HCT116 (cell line): ENCODE measurements around the gene SLAMF7. TPM values are rescaled to one million over a fixed set of nuclear protein-coding genes. Genes with fewer than 3 reads are reported as not detected.

Experiments
- ATAC-seq: fragments of 200-7000 bp; cut with Tn5 transposase; 2 replicates; pipeline ENCODE4 v1.9.1; 2020; ENCODE audit warnings: mild to moderate bottlenecking, moderate library complexity
- BruUV-seq: library from RNA; stranded (reverse); fragments of 400-500 nt; replicated peaks from 2 replicates; lab custom pipeline; 2021; lab: Mats Ljungman, UMichigan
- CTCF ChIA-PET: fragments of 300-600 bp; sonication (Branson Sonifier 250); formaldehyde crosslinking; loops from one replicate; lab custom pipeline; 2021; ENCODE audit warnings: antibody characterized with exemption; lab: Charles Lee
- POLR2A ChIA-PET: fragments of 300-600, 350-600 bp; sonication (Branson Sonifier 250); formaldehyde crosslinking; loops from one replicate; lab custom pipeline; 2021; ENCODE audit warnings: antibody characterized with exemption; lab: Charles Lee
- RAD21 ChIA-PET, 2 experiments: fragments of 300-600 bp; sonication (Branson Sonifier 250); formaldehyde crosslinking; loops; one replicate each; lab custom pipeline; 2023; ENCODE audit warnings: low total read pairs in 2 of 2; ENCODE audit not compliant: uncharacterized antibody in 2 of 2, unreplicated experiment in 2 of 2, low non-redundant PET in 1 of 2; lab: Charles Lee
- DNase-seq: peaks from one replicate; pipeline ENCODE4 v3.0.0-alpha.2; 2010; ENCODE audit warnings: low read depth, low spot score
- H2AFZ ChIP-seq: fragments of 200-600 bp; shearing (Covaris generic), sonication (generic); 2 replicates; pipeline ENCODE4 v1.6.1; 2017; ENCODE audit warnings: low read depth, mixed run types, mixed read lengths, antibody characterized with exemption, low read length; ENCODE audit not compliant: poor library complexity, severe bottlenecking
- H3K27ac ChIP-seq: 2 replicates; pipeline ENCODE4 v1.5.1; 2012; ENCODE audit warnings: low read depth, low read length
- H3K27me3 ChIP-seq: fragments of 200-600 bp; sonication (generic); 2 replicates; pipeline ENCODE4 v1.6.1; 2016; ENCODE audit warnings: mixed run types, low read length, mixed read lengths; ENCODE audit not compliant: insufficient read depth
- H3K36me3 ChIP-seq, 2 experiments: fragments of 200-500 bp in 1 of 2; fragments of 200-600 bp in 1 of 2; sonication (Bioruptor generic) in 1 of 2; sonication (generic) in 1 of 2; 2 replicates each; pipeline versions ENCODE4 v1.5.1 to v1.6.1; 2014 to 2016; ENCODE audit warnings: low read length in 2 of 2, inconsistent platforms in 1 of 2, mixed read lengths in 1 of 2, mixed run types in 1 of 2; ENCODE audit not compliant: insufficient read depth in 2 of 2, control insufficient read depth in 1 of 2
- H3K4me1 ChIP-seq, 2 experiments: fragments of 200-600 bp in 1 of 2; sonication (generic) in 1 of 2; 2 replicates each; pipeline versions ENCODE4 v1.5.1 to v1.6.1; 2012 to 2017; ENCODE audit warnings: low read length in 2 of 2, inconsistent platforms in 1 of 2, mild to moderate bottlenecking in 1 of 2, mixed read lengths in 1 of 2, mixed run types in 1 of 2, moderate library complexity in 1 of 2; ENCODE audit not compliant: insufficient read depth in 2 of 2, control insufficient read depth in 1 of 2
- H3K4me2 ChIP-seq: fragments of 200-600 bp; sonication (generic); 2 replicates; pipeline ENCODE4 v1.6.1; 2017; ENCODE audit warnings: mixed run types, low read length, mixed read lengths
- H3K4me3 ChIP-seq, 2 experiments: fragments of 200-600 bp in 1 of 2; sonication (generic) in 1 of 2; replicated peaks in 1 of 2; 2 replicates each; pipeline ENCODE4 v1.5.1; 2011 to 2016; ENCODE audit warnings: low read length in 2 of 2, control low read depth in 1 of 2, low read depth in 1 of 2, mild to moderate bottlenecking in 1 of 2, mixed read lengths in 1 of 2, mixed run types in 1 of 2
- H3K79me2 ChIP-seq: fragments of 200-600 bp; sonication (generic); 2 replicates; pipeline ENCODE4 v1.6.1; 2017; ENCODE audit warnings: mild to moderate bottlenecking, mixed run types, low read length, moderate library complexity, mixed read lengths; ENCODE audit not compliant: insufficient read depth
- H3K9ac ChIP-seq: fragments of 200-600 bp; sonication (generic); 2 replicates; pipeline ENCODE4 v1.6.1; 2016; ENCODE audit warnings: low read length, mixed read lengths
- H3K9me2 ChIP-seq: fragments of 200-600 bp; sonication (generic), shearing (Covaris generic); 2 replicates; pipeline ENCODE4 v1.6.1; 2017; ENCODE audit warnings: mixed run types, mild to moderate bottlenecking, moderate library complexity; ENCODE audit not compliant: insufficient read depth
- H3K9me3 ChIP-seq, 2 experiments: fragments of 200-500 bp in 1 of 2; fragments of 200-600 bp in 1 of 2; sonication (Bioruptor generic) in 1 of 2; sonication (generic) in 1 of 2; 2 replicates each; pipeline ENCODE4 v1.6.1; 2014 to 2017; ENCODE audit warnings: low read length in 2 of 2, mixed read lengths in 2 of 2, inconsistent platforms in 1 of 2, low read depth in 1 of 2, mild to moderate bottlenecking in 1 of 2, mixed run types in 1 of 2, moderate library complexity in 1 of 2; ENCODE audit not compliant: control insufficient read depth in 1 of 2, insufficient read depth in 1 of 2
- H4K20me1 ChIP-seq: fragments of 200-600 bp; sonication (generic), shearing (Covaris generic); 2 replicates; pipeline ENCODE4 v1.6.1; 2017; ENCODE audit warnings: mixed run types, mild to moderate bottlenecking, moderate library complexity; ENCODE audit not compliant: insufficient read depth
- CBX3 ChIP-seq: IDR thresholded peaks from 2 replicates; pipeline ENCODE4 v1.6.1; 2012; ENCODE audit warnings: low read depth
- EGR1 ChIP-seq: IDR thresholded peaks from 2 replicates; pipeline ENCODE4 v1.6.1; 2012; ENCODE audit warnings: low read depth
- EZH2 ChIP-seq: fragments of 200-600 bp; sonication (generic); IDR thresholded peaks from 2 replicates; pipeline ENCODE4 v1.6.1; 2017; ENCODE audit warnings: antibody characterized with exemption, mixed run types
- EZH2phosphoT487 ChIP-seq: fragments of 200-600 bp; IDR thresholded peaks from 2 replicates; pipeline ENCODE4 v1.6.1; 2018; ENCODE audit warnings: antibody characterized with exemption, borderline replicate concordance
- FOSL1 ChIP-seq: IDR thresholded peaks from 2 replicates; pipeline ENCODE4 v1.6.1; 2012; ENCODE audit warnings: low read depth
- JUND ChIP-seq: IDR thresholded peaks from 2 replicates; pipeline ENCODE4 v1.6.1; 2012
- POLR2AphosphoS5 ChIP-seq: IDR thresholded peaks from 2 replicates; pipeline ENCODE4 v1.6.1; 2011; ENCODE audit warnings: mild to moderate bottlenecking, low read depth, low read length, moderate library complexity
- SIN3A ChIP-seq: IDR thresholded peaks from 2 replicates; pipeline ENCODE4 v1.6.1; 2012; ENCODE audit warnings: low read depth
- SP1 ChIP-seq: IDR thresholded peaks from 2 replicates; pipeline ENCODE4 v1.6.1; 2012; ENCODE audit warnings: low read depth
- TCF7L2 ChIP-seq: IDR thresholded peaks from 2 replicates; pipeline ENCODE4 v1.7.0; 2011; ENCODE audit warnings: borderline replicate concordance, inconsistent platforms; ENCODE audit not compliant: insufficient read depth, insufficient read length; ENCODE audit errors: extremely low read depth
- YY1 ChIP-seq: IDR thresholded peaks from 2 replicates; pipeline ENCODE4 v1.6.1; 2011; ENCODE audit warnings: low read length, low read depth, moderate library complexity, mild to moderate bottlenecking; ENCODE audit not compliant: insufficient replicate concordance; ENCODE audit errors: extremely low read depth
- ZNF274 ChIP-seq: fragments of 200-500 bp; sonication (Bioruptor generic); IDR thresholded peaks from 2 replicates; pipeline ENCODE4 v1.6.1; 2014; ENCODE audit warnings: mild to moderate bottlenecking, low read depth, low read length, inconsistent platforms
- intact Hi-C: fragments of 100-400 bp; cut with micrococcal nuclease; formaldehyde crosslinking; loops from 2 replicates; pipeline ENCODE4 v1.10.0; 2022
- total RNA-seq: library from RNA; stranded (reverse); gene quantifications from one replicate; pipeline ENCODE4 v1.2.1, GENCODE V29; 2021; ENCODE audit not compliant: unreplicated experiment
- TF ChIP-seq, protein P1 (sequence below): IDR thresholded peaks from 2 replicates; pipeline ENCODE4 v1.6.1; 2012
- TF ChIP-seq, protein P2 (sequence below), 3 experiments: fragments of 200-600 bp in 1 of 3; sonication (generic) in 1 of 3; IDR thresholded peaks in 2 of 3; conservative IDR thresholded peaks in 1 of 3; 2 replicates each; pipeline ENCODE4 v1.5.1; 2012 to 2017; ENCODE audit warnings: low read depth in 2 of 3, low read length in 2 of 3, antibody characterized with exemption in 1 of 3, borderline replicate concordance in 1 of 3, control low read depth in 1 of 3, mild to moderate bottlenecking in 1 of 3, mixed read lengths in 1 of 3, mixed run types in 1 of 3, moderate library complexity in 1 of 3; ENCODE audit not compliant: insufficient read depth in 1 of 3
- TF ChIP-seq, protein P3 (sequence below): IDR thresholded peaks from 2 replicates; pipeline ENCODE4 v1.6.1; 2011; ENCODE audit warnings: mild to moderate bottlenecking, low read length, moderate library complexity; ENCODE audit not compliant: insufficient replicate concordance; ENCODE audit errors: extremely low read depth
- TF ChIP-seq, protein P4 (sequence below): IDR thresholded peaks from 2 replicates; pipeline ENCODE4 v1.6.1; 2012

The SLAMF7 gene
- total RNA-seq, 1 experiment from 2014 or later: 0.34 TPM

DNA sequence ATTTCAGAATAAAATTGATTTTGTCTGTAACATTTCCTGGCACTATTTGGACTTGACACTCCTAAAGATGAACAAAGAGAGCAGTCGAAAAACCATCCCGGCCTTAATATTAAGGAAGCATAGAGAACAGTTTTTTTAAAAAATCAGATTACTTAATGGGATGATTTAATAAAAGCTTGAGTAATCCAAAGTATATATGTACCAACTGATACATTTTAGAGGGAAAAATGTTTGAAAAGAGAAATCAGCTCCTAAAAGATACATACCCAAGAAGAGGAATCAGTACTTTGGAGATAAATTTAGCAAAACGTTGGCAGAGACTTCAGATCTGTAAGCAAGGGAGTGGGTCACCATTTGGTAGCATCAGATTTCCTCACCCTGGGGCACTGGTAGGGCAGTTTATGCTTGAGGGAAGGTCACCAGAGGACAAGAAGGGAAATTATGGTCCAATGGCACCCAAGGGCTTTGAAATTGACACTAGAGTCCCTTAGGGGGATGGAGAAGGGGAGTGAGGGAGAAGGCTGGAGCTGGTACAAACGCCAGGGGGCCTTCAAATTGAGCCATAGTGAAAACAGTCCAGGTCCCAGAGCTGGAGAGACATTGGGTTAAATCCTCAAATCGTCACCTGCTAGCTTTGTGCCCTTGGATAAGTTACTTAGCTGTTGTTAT, 5.9 kb downstream of the SLAMF7 start:
- no peak overlapping the region for H3K27ac ChIP-seq
- H3K4me3 ChIP-seq: no peak overlapping the region
- TF ChIP-seq JUND: no peak
- no peak for TF ChIP-seq EGR1
- no peak for TF ChIP-seq POLR2AphosphoS5
- TF ChIP-seq FOSL1: no peak
- no peak for TF ChIP-seq ZNF274
- TF ChIP-seq, protein P1, sequence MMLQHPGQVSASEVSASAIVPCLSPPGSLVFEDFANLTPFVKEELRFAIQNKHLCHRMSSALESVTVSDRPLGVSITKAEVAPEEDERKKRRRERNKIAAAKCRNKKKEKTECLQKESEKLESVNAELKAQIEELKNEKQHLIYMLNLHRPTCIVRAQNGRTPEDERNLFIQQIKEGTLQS: no peak
- TF ChIP-seq EZH2: no peak
- no peak for TF ChIP-seq TCF7L2
- TF ChIP-seq SP1: no peak
- TF ChIP-seq, protein P2, sequence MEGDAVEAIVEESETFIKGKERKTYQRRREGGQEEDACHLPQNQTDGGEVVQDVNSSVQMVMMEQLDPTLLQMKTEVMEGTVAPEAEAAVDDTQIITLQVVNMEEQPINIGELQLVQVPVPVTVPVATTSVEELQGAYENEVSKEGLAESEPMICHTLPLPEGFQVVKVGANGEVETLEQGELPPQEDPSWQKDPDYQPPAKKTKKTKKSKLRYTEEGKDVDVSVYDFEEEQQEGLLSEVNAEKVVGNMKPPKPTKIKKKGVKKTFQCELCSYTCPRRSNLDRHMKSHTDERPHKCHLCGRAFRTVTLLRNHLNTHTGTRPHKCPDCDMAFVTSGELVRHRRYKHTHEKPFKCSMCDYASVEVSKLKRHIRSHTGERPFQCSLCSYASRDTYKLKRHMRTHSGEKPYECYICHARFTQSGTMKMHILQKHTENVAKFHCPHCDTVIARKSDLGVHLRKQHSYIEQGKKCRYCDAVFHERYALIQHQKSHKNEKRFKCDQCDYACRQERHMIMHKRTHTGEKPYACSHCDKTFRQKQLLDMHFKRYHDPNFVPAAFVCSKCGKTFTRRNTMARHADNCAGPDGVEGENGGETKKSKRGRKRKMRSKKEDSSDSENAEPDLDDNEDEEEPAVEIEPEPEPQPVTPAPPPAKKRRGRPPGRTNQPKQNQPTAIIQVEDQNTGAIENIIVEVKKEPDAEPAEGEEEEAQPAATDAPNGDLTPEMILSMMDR (IDR thresholded peaks at IDR 0.05 in 2 of 3, conservative IDR thresholded peaks at IDR 0.05 in 1 of 3; ENCODE audit: borderline replicate concordance in 1 of 3, insufficient read depth in 1 of 3, low read depth in 2 of 3, low read length in 2 of 3): no peak
- TF ChIP-seq YY1: no peak
- TF ChIP-seq EZH2phosphoT487: no peak
- TF ChIP-seq, protein P3, sequence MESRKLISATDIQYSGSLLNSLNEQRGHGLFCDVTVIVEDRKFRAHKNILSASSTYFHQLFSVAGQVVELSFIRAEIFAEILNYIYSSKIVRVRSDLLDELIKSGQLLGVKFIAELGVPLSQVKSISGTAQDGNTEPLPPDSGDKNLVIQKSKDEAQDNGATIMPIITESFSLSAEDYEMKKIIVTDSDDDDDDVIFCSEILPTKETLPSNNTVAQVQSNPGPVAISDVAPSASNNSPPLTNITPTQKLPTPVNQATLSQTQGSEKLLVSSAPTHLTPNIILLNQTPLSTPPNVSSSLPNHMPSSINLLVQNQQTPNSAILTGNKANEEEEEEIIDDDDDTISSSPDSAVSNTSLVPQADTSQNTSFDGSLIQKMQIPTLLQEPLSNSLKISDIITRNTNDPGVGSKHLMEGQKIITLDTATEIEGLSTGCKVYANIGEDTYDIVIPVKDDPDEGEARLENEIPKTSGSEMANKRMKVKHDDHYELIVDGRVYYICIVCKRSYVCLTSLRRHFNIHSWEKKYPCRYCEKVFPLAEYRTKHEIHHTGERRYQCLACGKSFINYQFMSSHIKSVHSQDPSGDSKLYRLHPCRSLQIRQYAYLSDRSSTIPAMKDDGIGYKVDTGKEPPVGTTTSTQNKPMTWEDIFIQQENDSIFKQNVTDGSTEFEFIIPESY: no peak
- TF ChIP-seq CBX3: no peak
- TF ChIP-seq, protein P4, sequence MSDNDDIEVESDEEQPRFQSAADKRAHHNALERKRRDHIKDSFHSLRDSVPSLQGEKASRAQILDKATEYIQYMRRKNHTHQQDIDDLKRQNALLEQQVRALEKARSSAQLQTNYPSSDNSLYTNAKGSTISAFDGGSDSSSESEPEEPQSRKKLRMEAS: no peak
- TF ChIP-seq SIN3A: no peak
- no peak for DNase-seq
- H3K9me2 ChIP-seq: no peaks in the 10 kb centered on the region
- BruUV-seq: no TSS peak
- intact Hi-C loops: no loop called here
- no peaks in the 10 kb centered on the region for H3K9me3 ChIP-seq
- no peak for ATAC-seq
- H3K36me3 ChIP-seq: no peaks in the 10 kb centered on the region
- H4K20me1 ChIP-seq: no peaks in the 10 kb centered on the region
- no peak overlapping the region for H3K9ac ChIP-seq
- H3K79me2 ChIP-seq: no peaks in the 10 kb centered on the region
- H3K27me3 ChIP-seq: no peaks in the 10 kb centered on the region
- ChIA-PET POLR2A (no interaction called here), CTCF (interaction anchor here (1.3 kb wide), 1 partner anchor 90 kb away, joined by 3 read pairs; no protein-coding TSS in a partner anchor), RAD21 (no interaction called here)
- H3K4me2 ChIP-seq: no peak overlapping the region
- H3K4me1 ChIP-seq: no peaks in the 10 kb centered on the region; a peak in 1 of 4 replicates
- H2AFZ ChIP-seq: no peak overlapping the region
